ENCODE results near the gene PNPLA8. TPM values are rescaled to one million over a fixed set of nuclear protein-coding genes. Genes with fewer than 3 reads are reported as not detected.

PNPLA8 gene
- total RNA-seq, 2 experiments from 2014 or later, result 23.0 to 26.4 TPM

DNA sequence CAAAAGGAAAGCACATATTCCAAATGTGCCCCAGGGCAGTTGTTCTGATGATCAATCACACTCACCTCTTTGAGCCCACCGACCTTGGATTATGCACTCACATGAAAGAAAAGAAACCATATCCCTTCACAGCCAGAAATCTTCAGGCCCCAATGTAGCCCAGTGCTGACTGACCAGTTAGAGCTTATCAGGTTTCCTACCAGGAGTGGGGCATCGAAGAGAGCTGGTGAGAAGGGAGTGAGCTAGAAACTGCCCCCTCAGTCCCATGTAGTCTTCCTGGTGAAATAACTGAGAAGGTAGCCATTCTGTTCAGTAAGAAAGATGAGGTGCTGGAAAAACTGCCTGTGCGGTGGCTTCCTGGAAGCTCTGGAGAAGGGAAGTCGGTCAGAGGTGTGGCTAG, 101.9 kb downstream of the PNPLA8 start:
- no peaks in the 10 kb centered on the region for H4K20me1 ChIP-seq (ENCODE audit: insufficient read depth, low read length)
- DNase-seq (ENCODE audit: low spot score), result no peak
- H3K27ac ChIP-seq (ENCODE audit: low read depth, low read length, poor library complexity, severe bottlenecking), result no peak overlapping the region
- H3K4me3 ChIP-seq (ENCODE audit: low read depth, low read length, poor library complexity, severe bottlenecking), result no peak overlapping the region
- H3K9me3 ChIP-seq (ENCODE audit: low read length), result no peaks in the 10 kb centered on the region
- H3K4me2 ChIP-seq (ENCODE audit: low read length), result no peak overlapping the region
- CTCF ChIA-PET (ENCODE audit: unreplicated experiment), result no interaction called here
- H3K36me3 ChIP-seq (ENCODE audit: insufficient read depth, low read length), result no peaks in the 10 kb centered on the region
- H3K4me1 ChIP-seq (ENCODE audit: insufficient read depth, low read length, poor library complexity, severe bottlenecking), result peaks cover 4% of the 10 kb centered on the region
- H3K9me2 ChIP-seq (ENCODE audit: insufficient read depth, low read length), result no peaks in the 10 kb centered on the region
- no peak overlapping the region for H2AFZ ChIP-seq (ENCODE audit: low read length)
- BruUV-seq (replicated peaks), result no TSS peak
- H3K79me2 ChIP-seq (ENCODE audit: insufficient read depth, low read depth, low read length), result no peaks in the 10 kb centered on the region
- POLR2A ChIA-PET, result interaction anchor here (0.6 to 0.9 kb wide), 3 partner anchors 108 to 327 kb away, joined by 3 to 4 read pairs (median 3); no protein-coding TSS in a partner anchor
- intact Hi-C loops (cut with micrococcal nuclease; ENCODE audit: unreplicated experiment), result no loop called here
- no peak for TF ChIP-seq EZH2phosphoT487 (IDR thresholded peaks at IDR 0.05; ENCODE audit: borderline replicate concordance, low read depth, low read length)
- TF ChIP-seq, protein P1, sequence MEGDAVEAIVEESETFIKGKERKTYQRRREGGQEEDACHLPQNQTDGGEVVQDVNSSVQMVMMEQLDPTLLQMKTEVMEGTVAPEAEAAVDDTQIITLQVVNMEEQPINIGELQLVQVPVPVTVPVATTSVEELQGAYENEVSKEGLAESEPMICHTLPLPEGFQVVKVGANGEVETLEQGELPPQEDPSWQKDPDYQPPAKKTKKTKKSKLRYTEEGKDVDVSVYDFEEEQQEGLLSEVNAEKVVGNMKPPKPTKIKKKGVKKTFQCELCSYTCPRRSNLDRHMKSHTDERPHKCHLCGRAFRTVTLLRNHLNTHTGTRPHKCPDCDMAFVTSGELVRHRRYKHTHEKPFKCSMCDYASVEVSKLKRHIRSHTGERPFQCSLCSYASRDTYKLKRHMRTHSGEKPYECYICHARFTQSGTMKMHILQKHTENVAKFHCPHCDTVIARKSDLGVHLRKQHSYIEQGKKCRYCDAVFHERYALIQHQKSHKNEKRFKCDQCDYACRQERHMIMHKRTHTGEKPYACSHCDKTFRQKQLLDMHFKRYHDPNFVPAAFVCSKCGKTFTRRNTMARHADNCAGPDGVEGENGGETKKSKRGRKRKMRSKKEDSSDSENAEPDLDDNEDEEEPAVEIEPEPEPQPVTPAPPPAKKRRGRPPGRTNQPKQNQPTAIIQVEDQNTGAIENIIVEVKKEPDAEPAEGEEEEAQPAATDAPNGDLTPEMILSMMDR (conservative IDR thresholded peaks at IDR 0.05; ENCODE audit: low read length), result no peak

GRCh38 chr7:108423089-108423989, 102.6 kb downstream of the PNPLA8 start:
- TF ChIP-seq, protein P1 (conservative IDR thresholded peaks at IDR 0.05; ENCODE audit: low read length), result no peak
- no peak for TF ChIP-seq EZH2phosphoT487 (IDR thresholded peaks at IDR 0.05; ENCODE audit: borderline replicate concordance, low read depth, low read length)
- ChIA-PET CTCF (ENCODE audit: unreplicated experiment) (no interaction called here), POLR2A (interaction anchor here (0.6 to 0.9 kb wide), 4 partner anchors 107 to 1884 kb away, joined by 3 to 4 read pairs (median 3); no protein-coding TSS in a partner anchor)
- Histone ChIP-seq H3K4me2 (ENCODE audit: low read length) (no peak overlapping the region), H3K9me2 (ENCODE audit: insufficient read depth, low read length) (no peaks in the 10 kb centered on the region), H3K36me3 (ENCODE audit: insufficient read depth, low read length) (no peaks in the 10 kb centered on the region), H3K4me1 (ENCODE audit: insufficient read depth, low read length, poor library complexity, severe bottlenecking) (peaks cover 8% of the 10 kb centered on the region), H3K4me3 (ENCODE audit: low read depth, low read length, poor library complexity, severe bottlenecking) (no peak overlapping the region), H3K27ac (ENCODE audit: low read depth, low read length, poor library complexity, severe bottlenecking) (no peak overlapping the region), H3K79me2 (ENCODE audit: insufficient read depth, low read depth, low read length) (no peaks in the 10 kb centered on the region), H2AFZ (ENCODE audit: low read length) (no peak overlapping the region), H3K9me3 (ENCODE audit: low read length) (no peaks in the 10 kb centered on the region), H4K20me1 (ENCODE audit: insufficient read depth, low read length) (no peaks in the 10 kb centered on the region)
- no TSS peak for BruUV-seq (replicated peaks)
- intact Hi-C loops (cut with micrococcal nuclease; ENCODE audit: unreplicated experiment), result no loop called here
- DNase-seq (ENCODE audit: low spot score), result no peak
